GM12878 (cell line): ENCODE results near the gene HMGN3. TPM values are rescaled to one million over a fixed set of nuclear protein-coding genes. Genes with fewer than 3 reads are reported as not detected.

Experiments used
- ATAC-seq: fragments of 200-7000 bp; cut with Tn5 transposase; 3 replicates; pipeline ENCODE4 v1.9.1; 2020; ENCODE audit warnings: mild to moderate bottlenecking, moderate library complexity
- BruUV-seq: library from RNA; stranded (reverse); fragments of 400-500 nt; replicated peaks from 2 replicates; lab custom pipeline; 2021; lab: Mats Ljungman, UMichigan
- CTCF ChIA-PET: fragments of 300-600 bp; sonication (Branson Sonifier 250); formaldehyde crosslinking; extraction: SDS; loops from one replicate; lab custom pipeline; 2021; ENCODE audit warnings: inconsistent platforms; lab: Yijun Ruan, JAX
- POLR2A ChIA-PET: fragments of 350-600 bp; formaldehyde crosslinking; extraction: SDS; loops from one replicate; lab custom pipeline; 2021; ENCODE audit warnings: inconsistent platforms; lab: Charles Lee
- RAD21 ChIA-PET: fragments of 300-600 bp; sonication (Branson Sonifier 250); formaldehyde crosslinking; loops from one replicate; lab custom pipeline; 2023; ENCODE audit warnings: antibody characterized with exemption; ENCODE audit not compliant: unreplicated experiment; lab: Charles Lee
- SMC1A ChIA-PET: fragments of 300-600 bp; sonication (Branson Sonifier 250); formaldehyde crosslinking; loops from one replicate; lab custom pipeline; 2023; ENCODE audit not compliant: unreplicated experiment, uncharacterized antibody; lab: Charles Lee
- DNase-seq: peaks from one replicate; pipeline ENCODE4 v3.0.0-alpha.2; 2011; ENCODE audit warnings: low read depth, low spot score
- FAIRE-seq: peaks from 3 replicates; lab custom pipeline; 2011; peaks lifted over from hg19 to GRCh38; lab: Jason Lieb, UNC
- H2AFZ ChIP-seq: 2 replicates; pipeline ENCODE4 v1.6.0; 2011; ENCODE audit warnings: low read depth, low read length, control low read depth; ENCODE audit not compliant: control insufficient read depth
- H3K27ac ChIP-seq: 2 replicates; pipeline ENCODE4 v1.5.1; 2011; ENCODE audit warnings: control low read depth; ENCODE audit not compliant: control insufficient read depth, insufficient read depth
- H3K27me3 ChIP-seq, 2 experiments: replicated peaks in 1 of 2; 2 replicates each; pipeline versions ENCODE4 v1.6.0 to v1.6.1; 2011; ENCODE audit warnings: low read length in 1 of 2; ENCODE audit not compliant: control insufficient read depth in 2 of 2, insufficient read depth in 2 of 2
- H3K36me3 ChIP-seq, 2 experiments: 2 replicates each; pipeline ENCODE4 v1.5.1; 2011; ENCODE audit warnings: low read length in 1 of 2; ENCODE audit not compliant: control insufficient read depth in 2 of 2, insufficient read depth in 2 of 2
- H3K4me1 ChIP-seq: 2 replicates; pipeline ENCODE4 v1.6.1; 2011; ENCODE audit warnings: mild to moderate bottlenecking, low read length, moderate library complexity, mixed read lengths; ENCODE audit not compliant: control insufficient read depth, insufficient read depth
- H3K4me2 ChIP-seq: 2 replicates; pipeline ENCODE4 v1.6.0; 2011; ENCODE audit warnings: control low read depth; ENCODE audit not compliant: control insufficient read depth, insufficient read depth
- H3K4me3 ChIP-seq: fragments of 200-600 bp; sonication (generic); 2 replicates; pipeline ENCODE4 v1.5.1; 2016
- H3K79me2 ChIP-seq: 2 replicates; pipeline ENCODE4 v1.6.0; 2011; ENCODE audit warnings: low read length; ENCODE audit not compliant: control insufficient read depth, insufficient read depth
- H3K9ac ChIP-seq: 2 replicates; pipeline ENCODE4 v1.8.0; 2011; ENCODE audit warnings: low read length, control low read depth, mixed read lengths; ENCODE audit not compliant: control insufficient read depth, insufficient read depth
- H3K9me3 ChIP-seq: replicated peaks from 3 replicates; pipeline ENCODE4 v1.5.1; 2011; ENCODE audit warnings: mild to moderate bottlenecking, low read length; ENCODE audit not compliant: control insufficient read depth, insufficient read depth
- H4K20me1 ChIP-seq: 2 replicates; pipeline ENCODE4 v1.6.0; 2011; ENCODE audit not compliant: control insufficient read depth, insufficient read depth
- ATF3 ChIP-seq: IDR thresholded peaks from 2 replicates; pipeline ENCODE4 v1.6.1; 2011; ENCODE audit warnings: low read depth, mild to moderate bottlenecking, low read length, moderate library complexity, borderline replicate concordance; ENCODE audit errors: extremely low read depth
- BCLAF1 ChIP-seq: fragments of 450-650 bp; IDR thresholded peaks from 2 replicates; pipeline ENCODE4 v1.6.1; 2017; ENCODE audit warnings: antibody characterized with exemption, mild to moderate bottlenecking, moderate library complexity
- BRCA1 ChIP-seq: IDR thresholded peaks from 2 replicates; pipeline ENCODE4 v1.6.1; 2011; ENCODE audit warnings: low read depth, low read length, improper control_type of control experiment
- DPF2 ChIP-seq: fragments of 450-650 bp; IDR thresholded peaks from 2 replicates; pipeline ENCODE4 v1.6.1; 2017; ENCODE audit warnings: mild to moderate bottlenecking
- KLF5 ChIP-seq: fragments of 450-650 bp; IDR thresholded peaks from 2 replicates; pipeline ENCODE4 v1.6.1; 2014; ENCODE audit warnings: mild to moderate bottlenecking; ENCODE audit not compliant: partially characterized antibody
- NFIC ChIP-seq: IDR thresholded peaks from 2 replicates; pipeline ENCODE4 v1.6.1; 2012; ENCODE audit warnings: low read depth, mild to moderate bottlenecking, inconsistent platforms, low read length, moderate library complexity
- NR2C1 ChIP-seq: fragments of 450-650 bp; IDR thresholded peaks from 2 replicates; pipeline ENCODE4 v1.6.1; 2017; ENCODE audit warnings: antibody characterized with exemption, mild to moderate bottlenecking, moderate library complexity
- NR2C2 ChIP-seq: IDR thresholded peaks from 2 replicates; pipeline ENCODE4 v1.6.1; 2011; ENCODE audit warnings: borderline replicate concordance, low read depth; ENCODE audit not compliant: control insufficient read depth, insufficient read length
- POLR2A ChIP-seq: IDR thresholded peaks from 2 replicates; pipeline ENCODE4 v1.6.1; 2011; ENCODE audit warnings: low read depth, mild to moderate bottlenecking, low read length
- POU2F2 ChIP-seq: IDR thresholded peaks from 3 replicates; pipeline ENCODE4 v1.6.1; 2011; ENCODE audit warnings: low read depth, mild to moderate bottlenecking, low read length, borderline replicate concordance
- WRNIP1 ChIP-seq: IDR thresholded peaks from 2 replicates; pipeline ENCODE4 v1.6.1; 2011; ENCODE audit warnings: low read depth, low read length, improper control_type of control experiment, borderline replicate concordance
- ZNF217 ChIP-seq: fragments of 450-650 bp; IDR thresholded peaks from 2 replicates; pipeline ENCODE4 v1.6.1; 2017; ENCODE audit warnings: antibody characterized with exemption, mild to moderate bottlenecking
- WGBS: methylation state at CpG from one replicate; pipeline ENCODE4 v1.1.6; 2016; ENCODE audit warnings: low lambda C conversion rate; ENCODE audit not compliant: insufficient replicate concordance, insufficient coverage; ENCODE audit errors: missing lambda C conversion rate; 5-methylcytosine and 5-hydroxymethylcytosine counted together
- in situ Hi-C: fragments of 300-500 bp; cut with MboI; formaldehyde crosslinking; loops from 9 replicates; pipeline ENCODE4 v1.14.3; 2018; ENCODE audit warnings: mixed read lengths
- intact Hi-C: fragments of 100-400 bp; cut with micrococcal nuclease; formaldehyde crosslinking; loops from one replicate; pipeline ENCODE4 v1.14.2; 2022; ENCODE audit not compliant: unreplicated experiment
- polyA plus RNA-seq, 11 experiments: library from polyadenylated mRNA; depleted of rRNA in 4 of 11; unstranded in 6 of 11; stranded (reverse) in 5 of 11; fragments of >200 nt; fragmentation: Nextera tagmentation in 4 of 11; fragmentation: Illumina TruSeq in 1 of 11; extraction: Ambion mirVana in 4 of 11; extraction: Trizol in 1 of 11; gene quantifications; 1 replicate in 1 of 11; 2 replicates in 10 of 11; pipeline versions ENCODE4 v1.2.1 to v1.2.3, GENCODE V29; 2011 to 2016; ENCODE audit warnings: inconsistent platforms in 2 of 11, missing spikeins in 2 of 11, low read depth in 1 of 11
- total RNA-seq, 4 experiments: library from RNA; depleted of rRNA in 3 of 4; stranded (reverse); fragments of >200 nt in 3 of 4; fragmentation: Illumina TruSeq in 1 of 4; extraction: Trizol in 1 of 4; gene quantifications; 2 replicates each; pipeline versions ENCODE4 v1.2.1 to v1.2.3, GENCODE V29; 2013 to 2021
- TF ChIP-seq, protein P1 (sequence below): IDR thresholded peaks from 2 replicates; pipeline ENCODE4 v1.6.1; 2011; ENCODE audit warnings: low read depth, low read length, improper control_type of control experiment, borderline replicate concordance
- TF ChIP-seq, protein P2 (sequence below): fragments of 450-650 bp; IDR thresholded peaks from 2 replicates; pipeline ENCODE4 v1.6.1; 2016; ENCODE audit warnings: mild to moderate bottlenecking, moderate library complexity, borderline replicate concordance

Gene HMGN3
- total and polyA plus RNA-seq, 10 of the 15 experiments (the other 5 are each of a cell fraction or from before 2014, with no cell fraction given): 115 to 496 (median 262) TPM

DNA sequence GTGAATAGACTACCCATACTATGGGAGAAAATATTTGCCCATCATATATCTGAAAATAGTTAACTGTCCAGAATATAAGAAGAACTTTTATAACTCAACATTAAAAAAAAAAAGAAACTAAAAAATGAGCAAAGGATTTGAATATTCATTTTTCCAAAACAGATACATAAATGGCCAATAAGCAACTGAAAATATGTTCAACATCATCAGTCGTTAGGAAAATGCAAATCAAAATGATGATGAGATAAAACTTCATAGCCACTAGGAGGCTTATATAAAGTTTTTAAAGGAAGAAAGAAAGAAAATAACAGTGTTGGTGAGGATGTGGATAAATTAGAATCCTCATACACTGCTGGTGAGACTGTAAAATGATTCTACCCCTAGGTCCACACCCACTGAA lies 32.6 kb upstream of the HMGN3 start:
- ChIA-PET RAD21 (no interaction called here), SMC1A (no interaction called here), CTCF (no interaction called here), POLR2A (no interaction called here)
- 19% methylated on average over 1 of the region's 1 CpG for WGBS
- no peak overlapping the region for H3K9ac ChIP-seq
- intact Hi-C loops: no loop called here
- no peaks in the 10 kb centered on the region for H3K9me3 ChIP-seq
- H3K4me2 ChIP-seq: no peak overlapping the region
- H3K4me3 ChIP-seq: no peak overlapping the region
- no peaks in the 10 kb centered on the region for H3K79me2 ChIP-seq
- H3K27ac ChIP-seq: no peak overlapping the region
- no peaks in the 10 kb centered on the region for H4K20me1 ChIP-seq
- H3K36me3 ChIP-seq: no peaks in the 10 kb centered on the region
- TF ChIP-seq KLF5: no peak
- no peak for TF ChIP-seq BRCA1
- TF ChIP-seq POLR2A: no peak
- TF ChIP-seq ZNF217: no peak
- TF ChIP-seq, protein P1, sequence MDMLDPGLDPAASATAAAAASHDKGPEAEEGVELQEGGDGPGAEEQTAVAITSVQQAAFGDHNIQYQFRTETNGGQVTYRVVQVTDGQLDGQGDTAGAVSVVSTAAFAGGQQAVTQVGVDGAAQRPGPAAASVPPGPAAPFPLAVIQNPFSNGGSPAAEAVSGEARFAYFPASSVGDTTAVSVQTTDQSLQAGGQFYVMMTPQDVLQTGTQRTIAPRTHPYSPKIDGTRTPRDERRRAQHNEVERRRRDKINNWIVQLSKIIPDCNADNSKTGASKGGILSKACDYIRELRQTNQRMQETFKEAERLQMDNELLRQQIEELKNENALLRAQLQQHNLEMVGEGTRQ: no peak
- TF ChIP-seq NR2C1: no peak
- no peak for TF ChIP-seq ATF3
- TF ChIP-seq NR2C2: no peak
- TF ChIP-seq, protein P2, sequence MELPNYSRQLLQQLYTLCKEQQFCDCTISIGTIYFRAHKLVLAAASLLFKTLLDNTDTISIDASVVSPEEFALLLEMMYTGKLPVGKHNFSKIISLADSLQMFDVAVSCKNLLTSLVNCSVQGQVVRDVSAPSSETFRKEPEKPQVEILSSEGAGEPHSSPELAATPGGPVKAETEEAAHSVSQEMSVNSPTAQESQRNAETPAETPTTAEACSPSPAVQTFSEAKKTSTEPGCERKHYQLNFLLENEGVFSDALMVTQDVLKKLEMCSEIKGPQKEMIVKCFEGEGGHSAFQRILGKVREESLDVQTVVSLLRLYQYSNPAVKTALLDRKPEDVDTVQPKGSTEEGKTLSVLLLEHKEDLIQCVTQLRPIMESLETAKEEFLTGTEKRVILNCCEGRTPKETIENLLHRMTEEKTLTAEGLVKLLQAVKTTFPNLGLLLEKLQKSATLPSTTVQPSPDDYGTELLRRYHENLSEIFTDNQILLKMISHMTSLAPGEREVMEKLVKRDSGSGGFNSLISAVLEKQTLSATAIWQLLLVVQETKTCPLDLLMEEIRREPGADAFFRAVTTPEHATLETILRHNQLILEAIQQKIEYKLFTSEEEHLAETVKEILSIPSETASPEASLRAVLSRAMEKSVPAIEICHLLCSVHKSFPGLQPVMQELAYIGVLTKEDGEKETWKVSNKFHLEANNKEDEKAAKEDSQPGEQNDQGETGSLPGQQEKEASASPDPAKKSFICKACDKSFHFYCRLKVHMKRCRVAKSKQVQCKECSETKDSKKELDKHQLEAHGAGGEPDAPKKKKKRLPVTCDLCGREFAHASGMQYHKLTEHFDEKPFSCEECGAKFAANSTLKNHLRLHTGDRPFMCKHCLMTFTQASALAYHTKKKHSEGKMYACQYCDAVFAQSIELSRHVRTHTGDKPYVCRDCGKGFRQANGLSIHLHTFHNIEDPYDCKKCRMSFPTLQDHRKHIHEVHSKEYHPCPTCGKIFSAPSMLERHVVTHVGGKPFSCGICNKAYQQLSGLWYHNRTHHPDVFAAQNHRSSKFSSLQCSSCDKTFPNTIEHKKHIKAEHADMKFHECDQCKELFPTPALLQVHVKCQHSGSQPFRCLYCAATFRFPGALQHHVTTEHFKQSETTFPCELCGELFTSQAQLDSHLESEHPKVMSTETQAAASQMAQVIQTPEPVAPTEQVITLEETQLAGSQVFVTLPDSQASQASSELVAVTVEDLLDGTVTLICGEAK: no peak
- TF ChIP-seq WRNIP1: no peak
- TF ChIP-seq POU2F2: no peak
- TF ChIP-seq NFIC: no peak
- no peak for TF ChIP-seq DPF2
- TF ChIP-seq BCLAF1: no peak
- ATAC-seq: no peak
- no peaks in the 10 kb centered on the region for H3K4me1 ChIP-seq
- H3K27me3 ChIP-seq: no peaks in the 10 kb centered on the region
- no peak for DNase-seq
- FAIRE-seq: no peak
- no peak overlapping the region for H2AFZ ChIP-seq
- in situ Hi-C loops: no loop called here
- BruUV-seq: no TSS peak
